CMK (cell line): Measurements from ENCODE around the gene TMEM106B.
"Not testable (repeated sequence)": the region's sequence is repeated elsewhere in the genome, so short reads cannot be mapped to it uniquely, and the experiment has no call there.

Source experiments
- DNase-seq: peaks from one replicate; pipeline ENCODE4 v3.0.0-alpha.2; 2010; ENCODE audit warnings: low read depth

TMEM106B gene

DNA sequence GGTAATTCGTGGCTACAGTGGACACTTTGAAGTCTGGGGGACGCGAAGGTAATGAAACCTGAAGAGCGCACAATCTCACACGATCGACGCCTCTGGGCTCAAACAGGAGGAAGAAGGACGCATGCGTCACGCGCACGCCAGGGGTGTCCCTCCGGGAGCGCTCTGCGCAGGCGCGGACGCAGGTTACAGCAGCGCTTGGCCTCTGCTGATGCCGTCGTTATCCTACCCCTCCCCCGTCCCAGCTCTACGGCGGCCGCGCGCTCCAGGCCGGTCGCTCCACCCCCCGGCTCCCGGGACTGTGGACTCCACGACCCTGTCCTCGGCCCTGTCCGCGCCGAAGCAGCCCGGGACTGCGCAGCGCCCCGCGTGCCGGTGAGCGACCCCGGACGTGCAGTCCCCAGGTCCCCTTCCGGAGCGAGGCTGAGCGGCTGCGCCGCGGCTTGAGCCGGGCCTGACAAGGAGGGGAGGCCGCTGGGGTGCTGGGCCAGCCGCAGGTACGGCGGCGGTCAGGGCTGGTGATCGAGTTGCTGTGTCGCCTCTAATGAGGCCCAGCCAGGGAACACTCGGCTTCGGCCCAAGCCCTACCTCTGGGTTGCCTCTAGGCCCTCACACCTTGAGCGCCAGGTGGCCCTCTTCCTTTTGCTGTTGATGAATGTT, at the start of gene TMEM106B:
Gene TMEM106B (plus strand): TSS at position 241 of the 657 bp plus-strand sequence. CDS start 3,517 bp downstream, outside the sequence.
- peak; percentile 76 for DNase-seq

- DNase-seq = no peak
These were observed 48.5 kb upstream of the TMEM106B start for GRCh38 chr7:12162415-12163113.

DNA sequence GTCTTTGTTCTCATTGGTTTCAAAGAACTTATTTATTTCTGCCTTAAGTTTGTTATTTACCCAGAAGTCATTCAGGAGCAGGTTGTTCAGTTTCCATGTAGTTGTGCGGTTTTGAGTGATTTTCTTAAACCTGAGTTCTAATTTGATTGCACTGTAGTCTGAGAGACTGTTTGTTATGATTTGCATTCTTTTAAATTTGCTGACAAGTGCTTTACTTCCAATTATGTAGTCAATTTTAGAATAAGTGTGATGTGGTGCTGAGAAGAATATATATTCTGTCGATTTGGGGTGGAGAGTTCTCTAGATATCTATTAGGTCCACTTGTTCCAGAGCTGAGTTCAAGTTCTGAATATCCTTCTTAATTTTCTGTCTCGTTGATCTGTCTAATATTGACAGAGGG, 43.0 kb upstream of the TMEM106B start:
- not testable (repeated sequence) for DNase-seq

- DNase-seq = peak; percentile 5
These were observed 40.9 kb upstream of the TMEM106B start for GRCh38 chr7:12169981-12170820.

GRCh38 chr7:12173671-12174070, 37.4 kb upstream of the TMEM106B start:
- no peak for DNase-seq

GRCh38 chr7:12174931-12175330, 36.2 kb upstream of the TMEM106B start:
- no peak for DNase-seq

DNA sequence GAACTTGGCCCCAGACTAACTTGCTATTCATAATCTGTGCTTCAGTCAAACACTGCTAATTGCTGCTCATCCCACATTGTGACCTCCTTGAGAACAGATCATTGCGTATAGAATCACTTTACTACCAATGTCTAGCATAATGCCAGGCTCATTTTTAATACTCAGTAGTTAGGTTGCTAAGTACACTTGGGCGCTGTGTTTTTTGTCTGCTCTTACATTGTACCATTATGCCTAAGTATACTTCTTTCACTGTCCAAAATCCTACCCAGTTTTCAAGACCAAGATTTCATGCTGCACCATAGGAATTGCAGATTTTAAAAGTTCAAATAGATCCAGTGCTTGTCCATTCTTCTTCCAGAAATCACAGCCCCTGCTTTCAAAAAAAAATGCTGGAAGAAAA, 32.8 kb upstream of the TMEM106B start:
- DNase-seq = no peak

- DNase-seq = no peak
These were observed 16.7 kb upstream of the TMEM106B start for GRCh38 chr7:12194426-12194825.

GRCh38 chr7:12196386-12196785, 14.7 kb upstream of the TMEM106B start:
- no peak for DNase-seq

- no peak for DNase-seq
These were observed 11.7 kb upstream of the TMEM106B start for GRCh38 chr7:12199363-12199762.

- no peak for DNase-seq
These were observed 4.0 kb upstream of the TMEM106B start for GRCh38 chr7:12207046-12207445.

- DNase-seq = no peak
These were observed 1.9 kb upstream of the TMEM106B start for GRCh38 chr7:12209221-12209620.

- no peak for DNase-seq
These were observed 678 bp upstream of the TMEM106B start for GRCh38 chr7:12210179-12211053.

DNA sequence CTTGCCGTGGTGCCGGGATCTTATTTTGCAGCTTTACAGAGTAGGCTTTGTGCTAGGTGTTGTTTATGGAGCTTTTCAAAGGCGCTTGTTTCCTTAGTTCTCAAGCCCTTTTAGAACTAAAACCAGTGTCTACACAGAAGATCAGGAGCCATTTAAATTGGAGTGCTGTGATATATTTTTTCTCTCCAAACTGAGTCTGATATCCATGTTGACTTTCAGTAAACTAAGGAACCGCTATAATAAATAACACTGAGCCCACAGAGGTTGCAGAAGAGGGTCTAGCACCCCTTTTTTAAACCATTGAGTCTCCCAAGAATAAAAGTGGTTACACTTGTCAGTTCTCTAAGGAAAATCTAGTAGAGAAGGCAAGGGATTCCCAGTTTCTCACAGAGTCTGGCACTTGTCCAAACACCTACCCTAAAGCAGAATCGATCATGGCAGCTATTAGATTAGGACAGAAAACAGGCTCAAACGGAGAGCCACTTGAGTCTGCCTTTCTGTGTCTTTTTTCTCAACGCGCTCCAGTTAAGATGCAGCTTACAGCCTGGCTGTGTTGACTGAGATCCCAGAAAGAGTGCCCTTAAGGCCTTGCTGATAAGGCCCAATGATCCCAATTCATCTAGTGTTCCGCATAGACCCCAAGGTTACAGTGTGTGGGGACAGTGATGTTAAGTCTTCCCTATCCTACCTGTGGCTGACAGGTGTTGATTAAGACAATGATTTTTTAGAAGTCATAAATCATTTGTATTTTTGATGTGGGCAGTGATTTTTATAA, 804 bp downstream of the TMEM106B start:
- DNase-seq = no peak

DNA sequence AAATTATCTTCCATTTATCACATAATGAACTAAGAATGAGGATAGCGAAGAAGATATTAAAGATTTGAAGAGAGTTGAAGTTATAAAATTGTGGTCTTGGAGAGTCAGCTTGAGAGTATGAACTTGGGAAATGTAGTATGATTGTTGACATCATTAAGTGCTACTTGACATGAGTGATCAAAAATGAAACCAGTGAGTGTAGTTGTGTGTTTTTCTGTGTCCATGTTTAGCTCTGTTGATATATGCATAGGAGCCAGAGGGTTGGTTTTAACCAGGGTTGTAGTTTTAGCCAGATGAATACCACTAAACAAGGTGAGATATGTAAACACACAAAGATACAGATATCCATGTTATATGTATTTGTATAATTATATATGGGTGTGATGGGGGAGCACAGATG, 6.2 kb downstream of the TMEM106B start:
- DNase-seq = no peak

DNA sequence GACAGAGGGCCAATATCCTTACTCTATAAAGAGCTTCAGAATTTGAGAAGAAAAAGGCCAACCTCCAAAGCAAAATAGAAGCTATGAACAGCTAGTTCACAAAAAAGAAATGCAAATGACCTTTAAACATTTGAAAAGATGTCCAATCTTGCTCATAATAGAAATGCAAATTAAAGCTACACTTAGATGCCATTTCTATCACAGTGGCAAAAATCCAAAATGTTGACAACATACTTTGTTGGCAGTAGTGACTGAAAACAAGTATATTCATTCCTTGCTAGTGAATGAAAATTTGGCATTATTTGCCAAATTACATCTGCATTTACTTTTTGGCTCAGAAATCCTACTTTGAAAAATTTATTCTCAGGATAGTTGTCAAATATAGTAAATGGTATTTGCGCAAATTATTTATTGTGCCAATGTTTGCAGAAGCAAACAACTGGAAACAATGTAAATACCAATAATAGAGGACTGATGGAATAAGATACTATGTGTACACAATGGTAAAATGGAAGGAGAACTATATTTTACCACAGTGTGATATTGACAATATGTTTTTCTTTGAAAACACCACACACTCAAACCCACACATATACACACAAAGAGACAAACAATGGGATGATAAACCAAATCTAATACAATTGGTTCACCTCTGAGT, 9.4 kb downstream of the TMEM106B start:
- no peak for DNase-seq

DNA sequence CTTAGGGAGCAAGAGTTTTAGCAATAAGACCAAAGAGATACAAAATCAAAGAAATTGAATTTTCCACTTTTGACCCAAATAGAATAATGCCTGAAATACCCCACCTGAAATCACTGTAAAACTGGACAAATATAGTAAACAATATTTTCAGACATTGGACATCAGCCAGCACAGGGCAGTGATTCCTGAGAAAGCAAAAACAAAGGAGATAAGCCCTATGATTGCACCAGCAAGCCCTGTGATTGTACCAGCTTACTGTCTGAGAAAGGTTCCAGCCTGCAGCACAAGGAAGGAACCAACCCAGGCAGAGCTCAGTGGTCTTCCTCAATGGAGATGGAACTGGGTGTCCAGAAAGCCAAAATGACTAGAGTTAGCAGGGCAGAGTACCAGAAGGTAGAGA, 10.3 kb downstream of the TMEM106B start:
- DNase-seq = no peak

DNA sequence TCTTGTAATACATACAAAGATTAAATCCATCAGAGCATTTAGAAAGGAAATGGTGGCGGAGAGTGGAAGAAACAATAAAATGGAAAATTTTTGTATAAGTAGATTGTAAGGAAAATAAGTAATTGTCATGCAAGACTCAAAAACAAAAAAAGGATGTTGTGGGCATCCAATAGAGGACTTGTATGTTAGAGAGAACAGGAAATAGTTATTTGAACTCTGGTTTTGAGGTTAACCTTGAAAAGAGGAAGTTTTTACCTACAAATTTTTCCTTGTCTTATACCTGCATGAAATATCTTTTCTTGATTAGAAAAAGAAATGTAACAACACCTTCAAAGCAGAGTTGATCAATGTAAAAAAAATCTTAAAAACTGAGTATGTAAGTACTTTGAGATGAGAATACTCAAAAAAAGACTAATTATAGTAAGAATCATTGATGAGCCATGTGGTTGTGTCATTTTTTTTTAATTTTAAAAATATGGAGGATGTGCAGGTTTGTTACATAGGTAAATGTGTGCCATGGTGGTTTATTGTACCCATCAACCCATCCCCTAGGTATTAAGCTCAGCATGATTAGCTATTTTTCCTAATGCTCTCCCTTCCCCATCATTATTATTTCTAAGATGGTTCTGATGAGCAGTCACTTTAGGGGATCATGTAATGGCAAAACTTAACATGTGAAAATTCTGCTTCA, 11.9 kb downstream of the TMEM106B start:
- DNase-seq = no peak

- DNase-seq = not testable (repeated sequence)
These were observed 13.9 kb downstream of the TMEM106B start for GRCh38 chr7:12225017-12225416.

GRCh38 chr7:12226756-12227155, 15.7 kb downstream of the TMEM106B start:
- DNase-seq = no peak
